HG03045 (cell line): ENCODE measurements around the gene CUX1.
A peak's percentile ranks its signal among the peaks of the same experiment; 100 is the strongest.
"Not testable (repeated sequence)": the region's sequence is repeated elsewhere in the genome, so short reads cannot be mapped to it uniquely, and the experiment has no call there.

Experiments
- ATAC-seq: cut with Tn5 transposase; IDR thresholded peaks from one replicate; pipeline ENCODE4 v1.9.1; 2021; ENCODE audit warnings: mild to moderate bottlenecking, moderate library complexity; ENCODE audit not compliant: unreplicated experiment

CUX1 gene

DNA sequence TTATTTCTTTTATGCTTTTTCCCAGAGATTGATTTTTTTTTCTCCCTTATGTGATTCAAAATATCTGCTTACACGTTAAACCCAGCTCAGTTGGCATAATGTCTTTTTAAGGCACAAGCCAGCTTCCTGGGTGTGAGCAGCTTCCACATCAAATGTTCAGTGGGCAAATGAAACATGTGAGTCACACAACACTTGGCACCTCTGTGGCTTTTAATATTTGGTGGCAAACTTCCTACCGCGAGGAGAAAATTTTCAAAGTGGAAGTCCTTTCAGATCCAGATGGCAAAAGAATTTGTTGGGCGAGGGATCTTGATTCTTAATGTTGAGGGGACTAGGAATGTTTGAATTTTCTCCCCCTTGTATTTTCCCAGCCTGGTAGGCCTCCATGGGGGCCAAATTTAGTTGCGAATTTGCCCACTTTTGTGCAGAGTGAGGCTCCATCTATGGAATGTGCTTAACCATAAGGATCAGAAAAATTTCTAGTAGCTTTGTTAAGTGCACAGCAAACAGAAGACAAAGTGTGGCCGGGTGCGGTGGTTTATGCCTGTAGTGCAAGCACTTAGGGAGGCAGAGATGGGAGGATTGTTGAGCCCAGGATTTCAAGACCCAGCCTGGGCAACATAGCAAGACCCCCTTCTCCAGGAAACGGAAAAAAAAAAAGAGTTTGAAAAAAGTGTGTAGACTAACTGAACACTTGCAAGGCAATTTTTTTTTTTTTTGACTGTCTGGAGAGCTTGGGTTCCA lies 31.0 kb downstream of the CUX1 start:
- no peak for ATAC-seq

DNA sequence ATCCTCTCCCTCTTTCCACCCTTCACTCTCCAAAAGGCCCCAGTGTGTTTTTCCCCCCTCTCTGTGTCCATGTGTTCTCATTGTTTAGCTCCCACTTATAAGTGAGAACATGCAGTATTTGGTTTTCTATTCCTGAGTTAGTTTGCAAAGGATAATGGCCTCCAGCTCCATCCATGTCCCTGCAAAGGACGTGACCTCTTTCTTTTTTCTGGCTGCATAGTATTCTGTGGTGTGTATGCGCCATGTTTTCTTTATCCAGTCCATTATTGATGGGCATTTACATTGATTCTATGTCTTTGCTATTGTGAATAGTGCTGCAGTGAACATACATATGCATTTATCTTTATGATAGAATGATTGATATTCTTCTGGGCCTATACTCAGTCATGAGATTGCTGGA lies 31.9 kb downstream of the CUX1 start:
- ATAC-seq = not testable (repeated sequence)

DNA sequence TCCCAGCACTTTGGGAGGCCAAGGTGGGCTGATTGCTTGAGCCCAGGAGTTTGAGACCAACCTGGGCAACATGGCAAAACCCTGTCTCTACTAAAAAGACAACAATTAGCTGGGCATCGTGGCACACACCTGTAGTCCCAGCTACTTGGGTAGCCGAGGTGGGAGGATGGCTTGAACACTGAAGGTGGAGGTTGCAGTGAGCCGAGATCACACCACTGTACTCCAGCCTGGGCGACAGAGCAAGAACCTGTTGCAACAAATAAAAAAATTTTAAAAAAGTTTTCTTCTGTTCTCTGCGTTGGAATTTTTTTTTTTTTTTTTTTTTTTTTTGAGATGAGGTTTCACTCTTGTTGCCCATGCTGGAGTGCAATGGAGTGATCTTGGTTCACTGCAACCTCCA lies 34.9 kb downstream of the CUX1 start:
- ATAC-seq = not testable (repeated sequence)

DNA sequence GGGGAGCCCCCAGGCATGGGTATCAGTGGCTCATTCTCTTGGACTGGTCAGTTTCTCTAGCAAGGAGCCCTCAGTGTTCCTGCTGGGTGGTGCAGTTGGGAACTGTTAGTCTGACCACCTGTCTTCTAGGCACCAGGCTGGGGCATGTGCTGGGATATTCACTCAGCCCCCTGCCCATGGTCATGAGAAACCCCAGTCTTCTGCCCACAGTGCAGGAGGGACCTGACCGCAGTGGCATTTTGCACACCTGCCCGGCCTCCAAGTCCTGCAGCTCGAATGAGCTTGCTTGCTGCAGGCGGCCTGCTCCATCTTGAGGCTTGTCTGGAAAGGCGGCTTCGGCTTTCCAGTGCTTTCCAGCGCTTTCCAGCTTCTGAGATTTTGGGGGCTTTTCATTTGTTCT lies 36.3 kb downstream of the CUX1 start:
- ATAC-seq = no peak

DNA sequence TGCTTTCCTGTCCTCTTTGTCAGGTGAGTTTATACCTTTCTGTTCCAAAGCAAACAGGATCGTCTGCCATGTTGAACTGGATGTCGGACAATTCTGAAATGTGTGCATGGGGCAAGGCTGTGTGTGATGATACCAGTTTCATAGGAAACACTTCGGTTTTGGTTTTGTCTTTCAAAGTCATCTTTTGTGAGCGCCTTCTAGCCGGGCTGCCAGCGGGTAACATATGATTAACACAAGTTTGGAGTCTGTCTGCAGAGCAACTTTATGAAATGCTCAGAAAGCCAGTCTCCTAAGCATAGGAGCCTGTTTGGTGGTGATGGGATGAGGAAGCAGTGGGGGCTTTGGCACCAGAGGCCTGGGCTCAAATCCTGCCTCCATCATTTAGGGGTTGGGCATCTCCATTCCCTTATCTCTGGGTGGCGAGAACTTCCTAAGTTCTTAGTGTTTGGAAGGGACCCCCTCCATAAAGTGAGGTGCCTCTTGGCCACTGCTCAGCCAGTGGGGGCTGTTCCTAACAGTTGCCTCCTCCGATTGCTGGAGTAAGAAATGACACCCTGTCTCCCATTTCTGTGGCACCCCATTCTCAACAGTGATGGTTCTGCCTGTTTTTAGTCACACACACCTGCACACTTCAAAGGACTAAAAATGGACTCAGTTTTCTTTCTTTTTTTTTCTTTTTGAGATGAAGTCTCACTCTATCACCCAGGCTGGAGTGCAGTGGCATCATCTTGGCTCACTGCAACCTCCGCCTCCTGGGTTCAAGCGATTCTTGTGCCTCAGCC lies 36.8 kb downstream of the CUX1 start:
- no peak for ATAC-seq

DNA sequence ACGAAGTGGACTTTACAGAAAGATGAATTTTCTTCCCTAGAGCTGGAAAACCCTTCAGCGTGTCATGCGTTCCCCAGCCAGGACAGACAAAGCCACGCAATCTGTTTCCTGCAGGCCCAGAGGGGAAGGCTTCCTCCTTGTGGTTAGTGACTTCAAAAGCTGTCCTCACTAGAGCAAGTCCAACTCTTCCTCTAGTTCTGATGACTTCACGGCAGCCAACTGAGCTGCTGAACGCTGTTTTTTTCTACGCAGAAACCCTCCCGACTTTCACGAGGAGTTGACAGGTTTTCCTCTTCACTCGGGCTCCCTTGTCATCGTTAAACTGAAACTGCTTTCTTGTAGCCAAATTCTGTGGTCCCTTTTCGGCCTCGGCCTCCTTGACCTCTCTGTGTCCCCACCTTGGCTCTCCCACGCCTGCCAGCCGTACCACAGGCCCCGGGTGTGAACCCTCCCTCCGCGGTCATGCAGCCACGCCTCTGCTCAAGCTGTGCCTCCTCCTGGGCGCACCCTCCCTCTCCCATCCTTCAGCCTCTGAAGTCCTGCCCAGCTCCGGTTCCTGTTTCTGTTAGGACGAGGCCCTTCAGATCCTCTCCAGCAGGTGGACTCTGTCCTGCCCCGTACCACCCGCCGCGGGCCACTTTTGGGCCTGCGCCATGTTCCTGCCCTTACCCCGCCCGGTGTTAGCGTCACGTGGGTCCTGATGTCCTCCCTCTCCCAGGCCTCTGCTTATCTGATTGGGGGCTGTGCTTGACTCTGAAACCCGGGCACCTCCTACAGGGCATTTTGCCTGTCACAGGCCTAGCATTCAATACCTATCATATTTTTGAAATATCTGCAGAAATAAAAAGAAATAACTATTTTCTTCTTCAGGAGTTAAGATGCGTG lies 39.3 kb downstream of the CUX1 start:
- ATAC-seq = peak; percentile 96

DNA sequence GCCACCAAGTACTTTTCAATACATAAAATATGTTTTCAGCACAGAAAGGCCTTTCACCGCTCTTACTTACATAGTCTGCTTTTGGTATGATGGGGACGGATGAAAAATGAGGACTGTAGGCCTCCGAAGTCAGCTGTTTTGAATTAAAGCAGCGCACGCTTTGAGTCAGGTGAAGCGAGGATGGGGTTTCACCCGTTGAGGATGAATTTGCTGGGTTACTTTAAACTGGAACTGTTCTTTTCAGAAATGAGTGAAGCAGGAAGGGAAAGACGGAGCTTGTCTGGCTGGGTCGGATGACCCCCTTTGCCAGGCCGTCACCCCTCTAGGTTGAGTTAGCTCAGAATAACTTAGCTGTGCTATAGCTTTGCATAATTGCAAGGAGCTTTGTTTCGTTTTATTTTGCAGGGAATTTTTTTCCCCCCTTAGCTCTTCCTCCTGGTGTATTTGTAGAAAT lies 40.0 kb downstream of the CUX1 start:
- ATAC-seq = peak; percentile 22

DNA sequence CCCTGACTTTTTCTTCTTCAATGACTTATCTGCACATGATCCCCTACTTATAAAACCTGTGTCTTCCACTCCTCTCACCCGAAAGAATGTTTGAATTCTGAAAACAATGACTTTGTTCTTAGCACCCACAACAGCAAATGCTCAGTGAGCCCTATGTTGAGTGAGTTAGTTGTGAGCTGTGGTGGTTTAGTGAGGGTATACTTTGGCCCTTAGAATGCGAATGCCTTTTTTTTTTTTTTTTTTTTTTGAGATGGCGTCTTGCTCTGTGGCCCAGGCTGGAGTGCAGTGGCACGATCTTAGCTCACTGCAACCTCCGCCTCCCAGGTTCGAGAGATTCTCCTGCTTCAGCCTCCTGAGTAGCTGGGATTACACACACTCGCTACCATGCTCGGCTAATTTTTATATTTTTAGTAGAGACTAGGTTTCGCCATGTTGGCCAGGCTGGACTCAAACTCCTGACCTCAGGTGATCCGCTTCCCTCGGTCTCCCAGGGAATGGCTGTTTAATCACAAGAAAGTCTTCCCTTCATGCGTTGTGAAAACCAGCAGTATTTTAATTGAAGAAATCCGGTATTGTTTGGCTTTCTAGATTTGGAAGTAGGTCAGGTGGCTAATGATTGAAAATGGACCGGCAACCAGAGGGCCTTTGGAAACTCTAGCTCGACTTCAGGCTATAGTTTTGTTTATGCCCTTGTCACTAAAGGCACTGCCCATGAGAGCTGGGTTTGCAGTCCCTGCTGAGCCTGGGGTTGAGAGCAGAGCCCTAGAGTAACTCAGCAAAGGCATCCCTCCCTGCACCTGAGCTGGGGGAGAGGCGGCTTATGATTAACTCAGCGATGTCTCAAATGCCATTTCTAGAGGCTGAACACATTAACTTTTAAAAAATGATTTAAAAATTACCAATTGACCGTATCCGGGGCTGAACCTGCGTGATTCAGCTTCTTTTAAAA lies 41.3 kb downstream of the CUX1 start:
- no peak for ATAC-seq

DNA sequence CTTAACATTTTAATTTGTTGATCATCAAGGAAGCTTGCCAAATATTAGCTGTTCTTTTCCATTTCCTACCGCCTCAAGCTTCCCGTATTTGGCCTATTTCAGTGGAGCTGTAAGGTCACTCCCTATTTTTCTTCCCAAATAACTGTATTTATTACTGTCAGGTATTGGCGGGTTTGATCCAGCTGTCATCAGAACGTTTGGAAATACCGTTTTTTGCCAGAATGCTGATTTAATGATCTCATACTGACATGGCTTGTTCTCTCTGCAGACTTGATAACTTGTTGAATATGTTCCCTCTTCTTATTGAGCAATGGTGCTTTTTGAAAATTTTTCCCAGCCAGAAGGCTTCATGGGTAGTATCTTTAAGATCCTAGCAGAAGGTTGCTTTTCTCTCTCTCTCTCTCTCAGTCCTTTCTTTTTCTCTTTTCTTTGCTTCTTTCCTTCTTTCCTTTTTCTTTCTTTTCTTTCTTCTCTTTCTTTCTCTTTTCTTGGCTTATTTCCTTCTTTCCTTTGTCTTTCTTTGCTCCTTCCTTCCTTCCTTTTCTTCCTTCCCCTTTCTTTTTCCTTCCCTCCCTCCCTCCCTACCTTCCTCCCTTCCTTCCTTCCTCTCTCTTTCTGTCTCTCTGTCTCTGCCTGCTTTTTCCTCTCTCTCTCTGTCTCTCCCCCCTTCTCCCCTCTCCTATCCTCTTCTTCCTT lies 42.1 kb downstream of the CUX1 start:
- ATAC-seq = no peak

DNA sequence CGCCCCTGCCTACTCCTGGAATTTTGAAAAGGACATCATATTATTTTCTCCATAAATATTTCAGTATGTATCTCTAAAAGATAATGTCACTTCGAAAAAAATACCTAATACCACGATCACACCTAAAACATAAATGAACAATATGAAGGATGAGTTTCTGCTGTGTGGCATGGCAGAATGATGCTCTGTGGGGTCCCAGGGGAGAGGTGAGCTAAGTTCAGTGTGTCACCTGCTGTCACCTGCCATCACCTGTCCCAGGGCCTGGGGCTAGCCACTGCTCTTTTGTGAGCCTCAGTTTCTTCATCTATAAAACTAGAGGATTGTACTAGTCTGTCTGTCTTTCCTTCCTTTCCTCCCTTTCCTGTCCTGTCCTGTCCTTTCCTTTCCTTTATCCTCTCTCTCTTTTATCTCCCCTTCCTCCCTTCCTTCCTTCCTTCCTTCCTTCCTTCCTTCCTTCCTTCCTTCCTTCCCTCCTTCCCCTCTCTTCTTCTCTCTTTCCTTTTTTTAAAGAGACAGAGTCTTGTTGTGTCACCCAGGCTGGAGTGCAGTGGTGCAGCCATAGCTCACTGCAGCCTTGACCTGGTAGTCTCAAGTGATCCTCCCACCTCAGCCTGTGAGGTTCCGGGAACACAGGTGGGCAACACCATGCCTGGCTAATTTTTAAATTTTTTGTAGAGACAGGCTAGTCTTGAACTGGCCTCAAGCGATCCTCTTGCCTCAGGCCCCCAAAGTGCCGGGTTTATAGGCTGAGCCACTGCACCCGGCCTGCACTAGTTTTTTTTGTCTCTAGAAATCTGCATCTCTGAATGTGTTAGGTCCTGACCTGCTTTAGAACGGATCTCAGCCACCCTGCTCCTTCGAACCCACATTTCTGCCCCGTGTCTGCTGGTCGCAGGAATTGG lies 43.1 kb downstream of the CUX1 start:
- ATAC-seq = no peak

DNA sequence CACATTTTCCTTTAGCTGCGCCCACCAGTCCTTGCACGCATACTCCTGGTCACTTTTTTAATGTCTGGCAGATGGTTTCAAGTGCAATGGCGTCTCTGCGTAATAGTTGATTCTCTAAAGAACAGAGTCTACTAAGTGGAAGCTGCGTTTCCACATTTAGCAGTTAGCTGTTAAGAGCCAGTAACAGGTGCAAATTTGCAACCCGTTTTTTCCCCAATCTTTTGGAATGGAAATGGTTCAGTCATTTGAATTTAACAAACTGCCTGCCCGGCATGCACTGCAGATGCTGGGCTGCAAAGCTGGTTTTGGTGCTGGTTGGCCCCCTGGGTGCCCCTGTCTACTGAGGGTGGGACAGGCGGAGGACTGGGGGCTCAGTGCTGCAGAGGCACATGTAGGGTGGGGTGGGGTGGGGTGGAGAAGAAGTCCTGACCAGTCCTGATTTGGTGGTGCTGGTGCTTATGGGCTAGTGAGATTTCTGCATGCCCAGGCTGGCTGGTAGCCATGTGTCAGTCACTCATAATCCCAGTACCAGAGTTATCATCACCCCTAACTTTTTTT lies 43.9 kb downstream of the CUX1 start:
- no peak for ATAC-seq

DNA sequence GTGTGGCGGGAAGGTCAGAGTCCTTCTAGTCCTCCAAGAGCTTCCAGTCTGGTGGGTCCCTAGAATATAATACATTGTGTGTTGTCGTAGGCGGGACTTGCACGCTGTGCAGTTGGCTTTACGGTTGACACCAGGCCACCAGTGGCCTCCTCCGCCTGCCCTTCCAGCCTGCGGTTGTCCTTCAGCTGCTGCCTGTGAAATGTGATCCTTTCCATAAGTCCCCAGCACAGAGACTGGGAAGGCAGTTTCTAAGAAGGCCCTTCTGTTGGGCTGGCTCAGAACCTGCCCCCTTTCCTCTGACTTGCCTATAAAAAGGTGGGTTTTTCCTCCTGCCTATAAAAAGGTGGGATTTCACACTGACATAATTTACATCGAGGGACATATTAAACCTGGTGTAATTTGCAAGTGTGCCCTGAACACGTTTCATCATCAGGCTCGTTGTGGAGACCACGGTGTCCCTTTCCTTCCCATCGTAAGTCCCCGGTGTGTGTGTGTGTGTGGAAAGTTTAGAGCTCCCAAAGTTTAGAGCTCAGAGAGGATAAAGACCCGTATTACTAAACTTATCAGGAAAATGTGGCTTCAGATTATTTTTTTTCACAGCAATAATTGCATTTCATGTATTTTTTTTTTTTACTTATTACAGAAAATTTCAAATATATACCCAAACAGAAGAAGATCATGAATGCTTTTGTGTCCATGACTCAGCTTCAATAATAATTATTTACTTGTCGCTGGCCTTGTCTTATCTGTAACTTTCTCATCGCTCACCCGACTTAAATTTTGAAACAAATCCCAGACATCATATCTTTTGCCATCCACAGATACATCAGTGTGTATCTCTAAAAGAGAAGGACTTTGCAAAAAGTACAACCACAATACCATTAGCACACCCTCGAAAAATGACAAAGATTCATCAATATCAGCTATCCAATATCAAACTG lies 45.1 kb downstream of the CUX1 start:
- no peak for ATAC-seq

DNA sequence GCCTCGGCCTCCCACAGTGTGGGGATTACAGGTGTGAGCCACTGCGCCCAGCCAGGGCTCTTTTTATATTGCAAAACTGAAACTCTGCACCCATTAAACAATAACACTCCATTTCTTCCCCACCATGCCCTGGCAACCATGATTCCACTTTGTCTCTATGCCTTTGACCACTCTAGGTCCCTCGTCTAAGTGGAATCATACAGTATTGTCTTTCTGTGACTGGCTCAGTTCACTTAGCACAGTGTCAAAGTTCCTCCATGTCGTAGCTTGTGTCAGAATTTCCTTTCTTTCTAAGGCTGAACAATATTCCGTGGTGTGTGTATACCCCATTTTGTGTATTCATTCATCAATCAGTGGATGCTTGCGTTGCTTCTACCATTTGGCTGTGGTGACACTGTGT lies 46.2 kb downstream of the CUX1 start:
- no peak for ATAC-seq

DNA sequence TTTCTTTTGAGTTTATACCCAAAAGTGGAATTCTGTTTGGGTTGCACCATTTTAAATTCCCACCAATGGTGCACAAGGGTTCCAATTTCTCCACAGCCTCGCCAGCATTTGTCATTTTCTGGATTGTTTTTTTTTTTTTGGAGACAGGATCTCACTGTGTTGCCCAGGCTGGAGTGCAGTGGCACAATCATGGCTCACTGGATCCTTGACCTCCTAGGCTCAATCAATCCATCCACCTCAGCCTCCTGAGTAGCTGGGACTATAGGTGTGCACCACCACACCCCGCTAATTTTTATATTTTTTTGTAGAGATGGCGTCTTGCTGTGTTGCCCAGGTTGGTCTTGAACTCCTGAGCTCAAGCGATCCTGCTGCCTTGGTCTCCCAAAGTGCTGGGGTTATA lies 46.6 kb downstream of the CUX1 start:
- no peak for ATAC-seq

DNA sequence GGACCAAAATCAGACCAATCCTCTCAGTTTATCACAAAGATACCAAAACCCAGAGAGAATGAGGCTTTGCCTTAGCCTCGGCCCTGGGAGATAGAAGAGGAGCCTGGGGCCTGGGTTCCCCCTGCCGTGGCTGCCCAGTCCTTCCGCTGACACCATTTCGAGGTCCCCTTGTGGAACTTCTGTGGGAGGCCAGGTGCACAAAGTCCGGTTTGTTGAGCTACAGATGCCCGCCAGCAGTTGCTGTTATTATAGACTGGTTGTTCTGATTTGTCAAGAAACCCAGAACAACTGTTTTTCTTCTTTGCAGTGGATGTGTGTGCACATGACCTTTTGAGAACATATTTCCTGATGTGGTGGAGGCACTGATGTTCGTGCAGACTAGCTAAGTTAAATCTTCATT lies 47.6 kb downstream of the CUX1 start:
- ATAC-seq = no peak

DNA sequence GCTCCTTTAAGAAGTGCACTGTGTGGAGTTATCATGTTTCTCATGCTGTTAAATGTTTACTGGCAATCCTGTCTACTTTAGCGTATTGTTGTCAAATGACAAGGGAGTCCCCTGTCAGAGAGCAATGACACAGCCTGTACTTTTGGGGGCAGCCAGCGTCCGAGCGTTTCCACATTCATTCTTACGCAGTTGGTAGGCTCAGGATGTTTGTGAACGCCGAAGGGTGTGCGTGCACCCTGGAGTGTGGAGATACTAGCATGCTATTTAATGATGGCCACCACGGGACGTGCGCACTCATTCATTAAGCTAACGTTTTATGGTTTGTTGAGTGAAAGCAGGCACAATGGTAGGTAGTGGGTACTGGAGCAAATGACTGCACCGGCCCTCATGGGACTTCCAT lies 48.0 kb downstream of the CUX1 start:
- no peak for ATAC-seq

DNA sequence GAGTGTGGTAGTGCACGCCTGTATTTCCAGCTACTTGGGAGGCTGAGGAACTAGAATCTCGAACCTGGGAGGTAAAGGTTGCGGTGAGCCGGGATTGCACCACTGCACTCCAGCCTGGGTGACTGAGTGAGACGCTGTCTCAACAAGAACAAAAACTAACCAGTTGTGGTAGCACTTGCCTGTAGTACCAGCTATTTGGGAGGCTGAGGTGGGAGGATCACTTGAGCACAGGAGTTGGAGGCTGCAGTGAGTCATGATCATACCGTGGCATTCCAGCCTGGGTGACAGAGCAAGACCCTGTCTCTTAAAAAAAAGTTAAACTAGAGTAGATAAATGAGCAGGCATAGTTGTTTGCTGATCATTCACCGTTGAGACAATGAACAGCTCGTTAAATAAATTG lies 48.9 kb downstream of the CUX1 start:
- no peak for ATAC-seq
